H9 (cell line): Measurements from ENCODE around the gene C1QTNF2. TPM values are rescaled to one million over a fixed set of nuclear protein-coding genes. Genes with fewer than 3 reads are reported as not detected.

Source experiments
- DNase-seq: peaks from one replicate; pipeline ENCODE4 v3.0.0-alpha.2; 2017
- H2AFZ ChIP-seq: one replicate; pipeline ENCODE4 v1.6.1; 2013; ENCODE audit warnings: mild to moderate bottlenecking, low read length, control low read depth, moderate library complexity
- H2AK5ac ChIP-seq: 2 replicates; pipeline ENCODE4 v1.6.1; 2013; ENCODE audit warnings: low read length, control low read depth, mixed read lengths; ENCODE audit not compliant: insufficient read length
- H2BK120ac ChIP-seq: one replicate; pipeline ENCODE4 v1.6.1; 2013; ENCODE audit warnings: low read depth, mild to moderate bottlenecking, low read length, control low read depth, inconsistent platforms; ENCODE audit not compliant: poor library complexity, severe bottlenecking
- H2BK12ac ChIP-seq: 2 replicates; pipeline ENCODE4 v1.6.1; 2013; ENCODE audit warnings: low read length, control low read depth, mixed read lengths, low read depth; ENCODE audit not compliant: insufficient read length
- H2BK15ac ChIP-seq: 2 replicates; pipeline ENCODE4 v1.6.1; 2013; ENCODE audit warnings: low read depth, low read length, control low read depth
- H2BK20ac ChIP-seq: one replicate; pipeline ENCODE4 v1.6.1; 2013; ENCODE audit warnings: low read depth, mild to moderate bottlenecking, low read length, control low read depth, inconsistent platforms; ENCODE audit not compliant: poor library complexity, severe bottlenecking
- H2BK5ac ChIP-seq: 2 replicates; pipeline ENCODE4 v1.6.1; 2013; ENCODE audit warnings: low read length, control low read depth, mixed read lengths; ENCODE audit not compliant: insufficient read length
- H3K14ac ChIP-seq: 2 replicates; pipeline ENCODE4 v1.6.1; 2013; ENCODE audit warnings: low read length, control low read depth; ENCODE audit not compliant: insufficient read depth
- H3K18ac ChIP-seq: 2 replicates; pipeline ENCODE4 v1.6.1; 2013; ENCODE audit warnings: low read depth, mild to moderate bottlenecking, mixed read lengths, low read length, control low read depth; ENCODE audit not compliant: insufficient read length
- H3K23ac ChIP-seq: 2 replicates; pipeline ENCODE4 v1.6.1; 2013; ENCODE audit warnings: low read length, control low read depth, mixed read lengths, low read depth; ENCODE audit not compliant: insufficient read length
- H3K23me2 ChIP-seq: 2 replicates; pipeline ENCODE4 v1.6.1; 2013; ENCODE audit warnings: low read depth, mild to moderate bottlenecking, mixed read lengths, low read length, control low read depth; ENCODE audit not compliant: insufficient read length, poor library complexity, severe bottlenecking
- H3K27ac ChIP-seq: 2 replicates; pipeline ENCODE4 v1.5.1; 2013; ENCODE audit warnings: low read length, control low read depth, mixed read lengths, low read depth; ENCODE audit not compliant: insufficient read length
- H3K27me3 ChIP-seq: 2 replicates; pipeline ENCODE4 v1.6.1; 2013; ENCODE audit warnings: low read length, control low read depth, inconsistent platforms; ENCODE audit not compliant: insufficient read depth
- H3K4ac ChIP-seq: 2 replicates; pipeline ENCODE4 v1.6.1; 2013; ENCODE audit warnings: low read depth, mild to moderate bottlenecking, control low read depth, inconsistent platforms, low read length, moderate library complexity
- H3K4me1 ChIP-seq: 2 replicates; pipeline ENCODE4 v1.6.1; 2013; ENCODE audit warnings: low read length, control low read depth, inconsistent platforms; ENCODE audit not compliant: insufficient read depth
- H3K4me2 ChIP-seq: 2 replicates; pipeline ENCODE4 v1.6.1; 2013; ENCODE audit warnings: low read length, control low read depth, mixed read lengths; ENCODE audit not compliant: insufficient read length, insufficient read depth
- H3K56ac ChIP-seq: 2 replicates; pipeline ENCODE4 v1.6.1; 2013; ENCODE audit warnings: low read depth, mild to moderate bottlenecking, mixed read lengths, low read length, control low read depth; ENCODE audit not compliant: insufficient read length
- H3K79me1 ChIP-seq: 2 replicates; pipeline ENCODE4 v1.6.1; 2013; ENCODE audit warnings: low read depth, mild to moderate bottlenecking, moderate library complexity, low read length, control low read depth, inconsistent platforms; ENCODE audit not compliant: insufficient read depth, poor library complexity, severe bottlenecking
- H3K79me2 ChIP-seq: 2 replicates; pipeline ENCODE4 v1.6.1; 2013; ENCODE audit warnings: low read length, control low read depth, inconsistent platforms; ENCODE audit not compliant: insufficient read depth
- H3K9ac ChIP-seq: 2 replicates; pipeline ENCODE4 v1.6.1; 2013; ENCODE audit warnings: low read length, control low read depth, mixed read lengths; ENCODE audit not compliant: insufficient read length; ENCODE audit errors: extremely low read depth
- H3K9me3 ChIP-seq: one replicate; pipeline ENCODE4 v1.6.1; 2013; ENCODE audit warnings: low read depth, low read length, inconsistent platforms; ENCODE audit not compliant: control insufficient read depth
- H3T11ph ChIP-seq: one replicate; pipeline ENCODE4 v1.6.1; 2013; ENCODE audit warnings: mild to moderate bottlenecking, low read length, control low read depth, inconsistent platforms
- H4K20me1 ChIP-seq: one replicate; pipeline ENCODE4 v1.6.1; 2013; ENCODE audit not compliant: control insufficient read depth, insufficient read length, insufficient read depth
- H4K5ac ChIP-seq: 2 replicates; pipeline ENCODE4 v1.6.1; 2013; ENCODE audit warnings: low read depth, mild to moderate bottlenecking, mixed read lengths, low read length, control low read depth; ENCODE audit not compliant: insufficient read length
- H4K8ac ChIP-seq: replicated peaks from 2 replicates; pipeline ENCODE4 v1.6.1; 2013; ENCODE audit warnings: low read length, control low read depth, mixed read lengths, low read depth; ENCODE audit not compliant: insufficient read length
- H4K91ac ChIP-seq: 2 replicates; pipeline ENCODE4 v1.6.1; 2013; ENCODE audit warnings: low read depth, mild to moderate bottlenecking, moderate library complexity, mixed read lengths, low read length, control low read depth; ENCODE audit not compliant: insufficient read length
- H3K27ac Mint-ChIP-seq, 3 experiments: 2 replicates in 2 of 3; 3 replicates in 1 of 3; pipeline ENCODE4 v1.8.0; 2020 to 2021; ENCODE audit warnings: mixed read lengths in 3 of 3, mild to moderate bottlenecking in 1 of 3, moderate library complexity in 1 of 3
- H3K27me3 Mint-ChIP-seq: 2 replicates; pipeline ENCODE4 v1.8.0; 2021; ENCODE audit warnings: low read depth, mild to moderate bottlenecking, moderate library complexity, mixed read lengths
- H3K36me3 Mint-ChIP-seq, 3 experiments: 2 replicates in 2 of 3; 3 replicates in 1 of 3; pipeline ENCODE4 v1.8.0; 2020 to 2021; ENCODE audit warnings: low read depth in 3 of 3, mixed read lengths in 3 of 3; ENCODE audit not compliant: insufficient read depth in 1 of 3
- H3K4me1 Mint-ChIP-seq, 2 experiments: 2 replicates each; pipeline ENCODE4 v1.8.0; 2020; ENCODE audit warnings: mixed read lengths in 2 of 2
- H3K4me3 Mint-ChIP-seq, 2 experiments: 2 replicates in 1 of 2; 3 replicates in 1 of 2; pipeline ENCODE4 v1.8.0; 2020 to 2021; ENCODE audit warnings: mild to moderate bottlenecking in 2 of 2, mixed read lengths in 2 of 2, moderate library complexity in 1 of 2
- H3K9me3 Mint-ChIP-seq, 2 experiments: 2 replicates in 1 of 2; 3 replicates in 1 of 2; pipeline ENCODE4 v1.8.0; 2020; ENCODE audit warnings: mild to moderate bottlenecking in 2 of 2, mixed read lengths in 2 of 2, moderate library complexity in 1 of 2
- WGBS: extraction: QIAGEN DNeasy Blood & Tissue Kit; methylation state at CpG from one replicate; pipeline ENCODE4 v1.1.7; 2013; ENCODE audit warnings: missing lambda C conversion rate, low lambda C conversion rate, mixed read lengths; ENCODE audit not compliant: insufficient read length; ENCODE audit errors: extremely low coverage; 5-methylcytosine and 5-hydroxymethylcytosine counted together
- total RNA-seq: library from RNA; stranded (reverse); gene quantifications from 2 replicates; pipeline ENCODE4 v1.2.1, GENCODE V29; 2021
- TF ChIP-seq, protein P1 (sequence below): fragments of 200-600 bp; sonication (generic); conservative IDR thresholded peaks from 3 replicates; pipeline ENCODE4 v1.8.0; 2021; ENCODE audit warnings: antibody characterized with exemption, mild to moderate bottlenecking

Gene C1QTNF2
- total RNA-seq, 1 experiment from 2014 or later = 0.59 TPM

- H3K27me3 Mint-ChIP-seq = no peaks in the 10 kb centered on the region; the same call in 1 of the 2 replicates
- Histone ChIP-seq H3K4ac (no peak overlapping the region; the same call in 1 of the 2 replicates), H3K23ac (no peak overlapping the region), H3K27ac (peak overlapping the region; percentile 29), H3K79me2 (peaks cover 4% of the 10 kb centered on the region; the same call in 1 of the 2 replicates), H2AK5ac (no peak overlapping the region), H3T11ph (no peak overlapping the region), H4K91ac (no peak overlapping the region), H3K23me2 (peaks cover 12% of the 10 kb centered on the region), H3K56ac (no peak overlapping the region), H4K5ac (no peak overlapping the region), H2AFZ (peak overlapping the region; percentile 95), H2BK15ac (no peak overlapping the region), H3K9ac (peak overlapping the region; percentile 87), H4K20me1 (no peaks in the 10 kb centered on the region), H3K79me1 (no peaks in the 10 kb centered on the region), H3K14ac (no peak overlapping the region), H3K27me3 (no peaks in the 10 kb centered on the region), H4K8ac (no peak overlapping the region), H2BK5ac (peak overlapping the region; percentile 22), H2BK120ac (no peak overlapping the region), H3K18ac (peak overlapping the region; percentile 93), H2BK12ac (no peak overlapping the region), H3K4me1 (peaks cover 10% of the 10 kb centered on the region), H2BK20ac (no peak overlapping the region), H3K4me2 (peak overlapping the region; percentile 84), H3K9me3 (no peaks in the 10 kb centered on the region)
- peaks cover 36 to 45% of the 10 kb centered on the region in 2 experiments for H3K4me1 Mint-ChIP-seq
- WGBS = no CpG with 5 or more reads among the region's 8 CpGs
- peaks cover 17 to 18% (median 18%) of the 10 kb centered on the region in 3 experiments; a peak in 6 of 7 replicates for H3K36me3 Mint-ChIP-seq
- peak overlapping the region; percentile 81 to 89 for H3K4me3 Mint-ChIP-seq
- H3K9me3 Mint-ChIP-seq = no peaks in the 10 kb centered on the region; a peak in 3 of 5 replicates
- TF ChIP-seq, protein P1, sequence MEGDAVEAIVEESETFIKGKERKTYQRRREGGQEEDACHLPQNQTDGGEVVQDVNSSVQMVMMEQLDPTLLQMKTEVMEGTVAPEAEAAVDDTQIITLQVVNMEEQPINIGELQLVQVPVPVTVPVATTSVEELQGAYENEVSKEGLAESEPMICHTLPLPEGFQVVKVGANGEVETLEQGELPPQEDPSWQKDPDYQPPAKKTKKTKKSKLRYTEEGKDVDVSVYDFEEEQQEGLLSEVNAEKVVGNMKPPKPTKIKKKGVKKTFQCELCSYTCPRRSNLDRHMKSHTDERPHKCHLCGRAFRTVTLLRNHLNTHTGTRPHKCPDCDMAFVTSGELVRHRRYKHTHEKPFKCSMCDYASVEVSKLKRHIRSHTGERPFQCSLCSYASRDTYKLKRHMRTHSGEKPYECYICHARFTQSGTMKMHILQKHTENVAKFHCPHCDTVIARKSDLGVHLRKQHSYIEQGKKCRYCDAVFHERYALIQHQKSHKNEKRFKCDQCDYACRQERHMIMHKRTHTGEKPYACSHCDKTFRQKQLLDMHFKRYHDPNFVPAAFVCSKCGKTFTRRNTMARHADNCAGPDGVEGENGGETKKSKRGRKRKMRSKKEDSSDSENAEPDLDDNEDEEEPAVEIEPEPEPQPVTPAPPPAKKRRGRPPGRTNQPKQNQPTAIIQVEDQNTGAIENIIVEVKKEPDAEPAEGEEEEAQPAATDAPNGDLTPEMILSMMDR = no peak
- H3K27ac Mint-ChIP-seq = peak overlapping the region; percentile 91 to 94 (median 93)
- DNase-seq = no peak
These were observed 57.3 kb downstream of the C1QTNF2 start for GRCh38 chr5:160312960-160313727.
